DOHH2 (cell line): ENCODE data around the gene CACNG5.

ENCODE experiments used
- EZH2phosphoT487 ChIP-seq: fragments of 200-600 bp; sonication (generic); IDR thresholded peaks from 2 replicates; pipeline ENCODE4 v1.6.1; 2017; ENCODE audit warnings: borderline replicate concordance, mild to moderate bottlenecking, antibody characterized with exemption, low read length, moderate library complexity, mixed read lengths
- TF ChIP-seq, protein P1 (sequence below): fragments of 200-600 bp; sonication (generic); IDR thresholded peaks from one replicate; pipeline ENCODE4 v1.5.1; 2014; ENCODE audit warnings: antibody characterized with exemption, mild to moderate bottlenecking, low read depth, low read length; ENCODE audit not compliant: poor library complexity, severe bottlenecking

GRCh38 chr17:66848496-66848895 is 13.6 kb downstream of the CACNG5 start:
- TF ChIP-seq, protein P1, sequence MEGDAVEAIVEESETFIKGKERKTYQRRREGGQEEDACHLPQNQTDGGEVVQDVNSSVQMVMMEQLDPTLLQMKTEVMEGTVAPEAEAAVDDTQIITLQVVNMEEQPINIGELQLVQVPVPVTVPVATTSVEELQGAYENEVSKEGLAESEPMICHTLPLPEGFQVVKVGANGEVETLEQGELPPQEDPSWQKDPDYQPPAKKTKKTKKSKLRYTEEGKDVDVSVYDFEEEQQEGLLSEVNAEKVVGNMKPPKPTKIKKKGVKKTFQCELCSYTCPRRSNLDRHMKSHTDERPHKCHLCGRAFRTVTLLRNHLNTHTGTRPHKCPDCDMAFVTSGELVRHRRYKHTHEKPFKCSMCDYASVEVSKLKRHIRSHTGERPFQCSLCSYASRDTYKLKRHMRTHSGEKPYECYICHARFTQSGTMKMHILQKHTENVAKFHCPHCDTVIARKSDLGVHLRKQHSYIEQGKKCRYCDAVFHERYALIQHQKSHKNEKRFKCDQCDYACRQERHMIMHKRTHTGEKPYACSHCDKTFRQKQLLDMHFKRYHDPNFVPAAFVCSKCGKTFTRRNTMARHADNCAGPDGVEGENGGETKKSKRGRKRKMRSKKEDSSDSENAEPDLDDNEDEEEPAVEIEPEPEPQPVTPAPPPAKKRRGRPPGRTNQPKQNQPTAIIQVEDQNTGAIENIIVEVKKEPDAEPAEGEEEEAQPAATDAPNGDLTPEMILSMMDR = no peak
- no peak for TF ChIP-seq EZH2phosphoT487
